HepG2 (cell line): ENCODE measurements around the gene C4orf46. TPM values are rescaled to one million over a fixed set of nuclear protein-coding genes. Genes with fewer than 3 reads are reported as not detected.
A peak's percentile ranks its signal among the peaks of the same experiment; 100 is the strongest.

Experiments
- HDAC2 ChIP-seq: sonication (generic); formaldehyde crosslinking; IDR thresholded peaks from 2 replicates; pipeline ENCODE4 v1.4.0; 2020; ENCODE audit warnings: missing genetic modification reagents
- HMGXB3 ChIP-seq: sonication (generic); formaldehyde crosslinking; IDR thresholded peaks from 2 replicates; pipeline ENCODE4 v1.4.0; 2020; ENCODE audit warnings: missing genetic modification reagents, borderline replicate concordance
- HNRNPLL ChIP-seq: fragments of 200-400 bp; formaldehyde crosslinking; IDR thresholded peaks from 2 replicates; pipeline ENCODE4 v1.6.1; 2017; ENCODE audit warnings: mild to moderate bottlenecking, low read depth, low read length; ENCODE audit not compliant: poor library complexity, severe bottlenecking
- HNRNPUL1 ChIP-seq: fragments of 200-400 bp; formaldehyde crosslinking; IDR thresholded peaks from 2 replicates; pipeline ENCODE4 v1.6.1; 2017; ENCODE audit warnings: low read depth, mild to moderate bottlenecking, low read length, moderate library complexity
- IRF1 ChIP-seq: sonication (generic); formaldehyde crosslinking; IDR thresholded peaks from 2 replicates; pipeline ENCODE4 v1.4.0; 2020; ENCODE audit warnings: low read depth, mild to moderate bottlenecking, missing genetic modification reagents
- MTF1 ChIP-seq: sonication (generic); formaldehyde crosslinking; IDR thresholded peaks from 2 replicates; pipeline ENCODE4 v1.5.0; 2020; ENCODE audit warnings: missing genetic modification reagents
- PRDM10 ChIP-seq: sonication (generic); formaldehyde crosslinking; IDR thresholded peaks from 2 replicates; pipeline ENCODE4 v1.4.0; 2020; ENCODE audit warnings: low read depth, missing genetic modification reagents
- ZFP36L1 ChIP-seq: sonication (generic); formaldehyde crosslinking; IDR thresholded peaks from 2 replicates; pipeline ENCODE4 v1.8.0; 2022; ENCODE audit warnings: mild to moderate bottlenecking, missing genetic modification reagents, moderate library complexity
- ZKSCAN8 ChIP-seq: IDR thresholded peaks from 2 replicates; pipeline ENCODE4 v1.6.1; 2016; ENCODE audit warnings: borderline replicate concordance, missing genetic modification reagents, missing compliant biosample characterization
- ZNF160 ChIP-seq: sonication (generic); formaldehyde crosslinking; IDR thresholded peaks from 2 replicates; pipeline ENCODE4 v1.8.0; 2022; ENCODE audit warnings: mild to moderate bottlenecking, inconsistent platforms, missing genetic modification reagents
- ZNF253 ChIP-seq: sonication (generic); formaldehyde crosslinking; IDR thresholded peaks from 2 replicates; pipeline ENCODE4 v1.8.0; 2022; ENCODE audit warnings: mild to moderate bottlenecking, missing genetic modification reagents, borderline replicate concordance
- ZNF446 ChIP-seq: sonication (generic); formaldehyde crosslinking; IDR thresholded peaks from 2 replicates; pipeline ENCODE4 v1.5.0; 2020; ENCODE audit warnings: mild to moderate bottlenecking, missing genetic modification reagents
- ZNF558 ChIP-seq: sonication (generic); formaldehyde crosslinking; IDR thresholded peaks from 2 replicates; pipeline ENCODE4 v1.9.0; 2022; ENCODE audit warnings: mild to moderate bottlenecking, missing genetic modification reagents, borderline replicate concordance
- ZNF629 ChIP-seq: sonication (generic); formaldehyde crosslinking; conservative IDR thresholded peaks from 2 replicates; pipeline ENCODE4 v1.5.0; 2020; ENCODE audit warnings: missing genetic modification reagents
- ZNF800 ChIP-seq: sonication (generic); formaldehyde crosslinking; IDR thresholded peaks from 2 replicates; pipeline ENCODE4 v1.4.0; 2020; ENCODE audit warnings: missing genetic modification reagents
- polyA plus RNA-seq, 8 experiments: library from polyadenylated mRNA; depleted of rRNA in 3 of 8; stranded (reverse) in 7 of 8; unstranded in 1 of 8; fragments of >200 nt; fragmentation: Illumina TruSeq in 4 of 8; extraction: Trizol in 4 of 8; gene quantifications; 2 replicates each; pipeline versions ENCODE4 v1.2.1 to v1.2.3, GENCODE V29; 2011 to 2016; ENCODE audit warnings: low read depth in 4 of 8, missing spikeins in 1 of 8, mixed read lengths in 1 of 8; ENCODE audit not compliant: insufficient read depth in 1 of 8
- total RNA-seq, 5 experiments: library from RNA; depleted of rRNA; stranded (reverse); fragments of >200 nt; fragmentation: Illumina TruSeq; extraction: Trizol; gene quantifications; 2 replicates each; pipeline ENCODE4 v1.2.3, GENCODE V29; 2016; ENCODE audit warnings: low read depth in 1 of 5

Gene C4orf46
- total and polyA plus RNA-seq, 2 of the 13 experiments (the other 11 are each of a cell fraction or from before 2014, with no cell fraction given), result 8.5 to 10.4 TPM

GRCh38 chr4:158671915-158672806 is 474 bp upstream of the C4orf46 start, which contains the start of gene ETFDH (continued):
- TF ChIP-seq PRDM10 (CRISPR knock-in tag) (peak; percentile 85), HNRNPLL (peak; percentile 86), HNRNPUL1 (no peak), HDAC2 (CRISPR knock-in tag) (peak; percentile 85), ZNF160 (CRISPR knock-in tag) (no peak; the same call in 1 of the 2 replicates), ZNF446 (CRISPR knock-in tag) (no peak), ZNF629 (CRISPR knock-in tag) (peak; percentile 25; the same call in 1 of the 2 replicates), IRF1 (CRISPR knock-in tag) (no peak), ZNF800 (CRISPR knock-in tag) (peak; percentile 58; the same call in 1 of the 2 replicates), ZNF253 (CRISPR knock-in tag) (no peak), MTF1 (CRISPR knock-in tag) (no peak), ZKSCAN8 (peak; percentile 54; the same call in 1 of the 2 replicates), ZNF558 (CRISPR knock-in tag) (peak; percentile 58; the same call in 1 of the 2 replicates), HMGXB3 (CRISPR knock-in tag) (peak; percentile 97), ZFP36L1 (CRISPR knock-in tag) (peak; percentile 31; the same call in 1 of the 2 replicates)
